AG04450 (cell line): ENCODE results near the gene ROBO1. TPM values are rescaled to one million over a fixed set of nuclear protein-coding genes. Genes with fewer than 3 reads are reported as not detected.

Experiments
- CTCF ChIA-PET: fragments of 300-600, 350-600 bp; formaldehyde crosslinking; extraction: SDS; loops from one replicate; lab custom pipeline; 2022; ENCODE audit warnings: antibody characterized with exemption, inconsistent platforms; lab: Charles Lee
- POLR2A ChIA-PET: fragments of 350-600 bp; formaldehyde crosslinking; extraction: SDS; loops from one replicate; lab custom pipeline; 2021; ENCODE audit warnings: antibody characterized with exemption, inconsistent platforms; lab: Yijun Ruan, JAX
- DNase-seq: peaks from one replicate; pipeline ENCODE4 v3.0.0-alpha.2; 2011; ENCODE audit warnings: low read depth, low spot score
- H3K27ac ChIP-seq: one replicate; pipeline ENCODE4 v1.5.1; 2012; ENCODE audit warnings: low read depth, low read length, control low read depth
- H3K27me3 ChIP-seq: one replicate; pipeline ENCODE4 v1.6.0; 2012; ENCODE audit warnings: low read length; ENCODE audit not compliant: control insufficient read depth, insufficient read depth
- H3K4me3 ChIP-seq: 2 replicates; pipeline ENCODE4 v1.5.1; 2011; ENCODE audit warnings: mild to moderate bottlenecking, low read depth, low read length, control low read depth
- H3K9me3 ChIP-seq: 2 replicates; pipeline ENCODE4 v1.5.1; 2012; ENCODE audit warnings: low read length; ENCODE audit not compliant: control insufficient read depth, insufficient read depth
- CTCF ChIP-seq: IDR thresholded peaks from 2 replicates; pipeline ENCODE4 v1.5.1; 2011; ENCODE audit warnings: low read depth, low read length, control low read depth, inconsistent platforms
- polyA plus RNA-seq: library from polyadenylated mRNA; depleted of rRNA; stranded (reverse); fragments of >200 nt; gene quantifications from 2 replicates; pipeline ENCODE4 v1.2.3, GENCODE V29; 2011

ROBO1 gene
- polyA plus RNA-seq, 1 experiment: 66.0 TPM

- Histone ChIP-seq H3K4me3 (no peak overlapping the region), H3K9me3 (no peaks in the 10 kb centered on the region), H3K27me3 (no peaks in the 10 kb centered on the region), H3K27ac (no peak overlapping the region)
- no peak for DNase-seq
- TF ChIP-seq CTCF: no peak
- ChIA-PET POLR2A (no interaction called here), CTCF (no interaction called here)
Observed at GRCh38 chr3:78670094-78670493, 1097.7 kb downstream of the ROBO1 start.

DNA sequence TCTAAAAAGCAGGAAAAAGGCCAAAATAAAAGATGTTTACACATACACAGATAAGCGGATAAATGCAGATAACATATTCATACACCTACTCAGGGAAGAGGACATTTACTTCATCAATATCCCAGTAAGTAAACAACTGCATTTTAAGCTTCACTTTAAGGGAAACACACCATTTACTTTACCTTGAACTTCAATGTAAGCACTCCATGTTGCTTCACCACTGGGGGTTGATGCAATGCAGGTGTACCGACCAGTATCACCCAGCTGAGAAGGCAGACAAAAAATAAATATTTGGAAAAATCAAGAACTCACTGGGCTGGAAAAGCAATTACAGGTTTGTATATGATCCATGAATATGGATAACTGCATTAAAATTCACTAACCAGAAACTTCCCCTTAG is 1099.5 kb downstream of the ROBO1 start:
- DNase-seq: no peak
- POLR2A ChIA-PET: no interaction called here
- Histone ChIP-seq H3K4me3 (no peak overlapping the region), H3K27me3 (no peaks in the 10 kb centered on the region), H3K9me3 (no peaks in the 10 kb centered on the region), H3K27ac (no peak overlapping the region)
- TF ChIP-seq CTCF: no peak
- CTCF ChIA-PET: no interaction called here

GRCh38 chr3:78666470-78666800 is 1101.4 kb downstream of the ROBO1 start:
- ChIA-PET POLR2A (no interaction called here), CTCF (interaction anchor here (0.8 kb wide), 1 partner anchor 322 kb away, joined by 4 read pairs; no protein-coding TSS in a partner anchor)
- no peaks in the 10 kb centered on the region for H3K27me3 ChIP-seq
- no peak overlapping the region for H3K27ac ChIP-seq
- no peaks in the 10 kb centered on the region for H3K9me3 ChIP-seq
- no peak for TF ChIP-seq CTCF
- DNase-seq: no peak
- H3K4me3 ChIP-seq: no peak overlapping the region

GRCh38 chr3:78665776-78666469 is 1101.9 kb downstream of the ROBO1 start:
- TF ChIP-seq CTCF: no peak
- no peak overlapping the region for H3K4me3 ChIP-seq
- no peaks in the 10 kb centered on the region for H3K27me3 ChIP-seq
- no peaks in the 10 kb centered on the region for H3K9me3 ChIP-seq
- DNase-seq: no peak
- CTCF ChIA-PET: interaction anchor here (0.8 to 1.2 kb wide), 3 partner anchors 8 to 366 kb away, joined by 3 to 4 read pairs (median 3); no protein-coding TSS in a partner anchor
- no peak overlapping the region for H3K27ac ChIP-seq
- POLR2A ChIA-PET: no interaction called here

- no peak for TF ChIP-seq CTCF
- no peak for DNase-seq
- H3K27ac ChIP-seq: no peak overlapping the region
- no peak overlapping the region for H3K4me3 ChIP-seq
- POLR2A ChIA-PET: no interaction called here
- H3K27me3 ChIP-seq: no peaks in the 10 kb centered on the region
- no peaks in the 10 kb centered on the region for H3K9me3 ChIP-seq
- CTCF ChIA-PET: interaction anchor here (0.6 to 1.2 kb wide), 5 partner anchors 9 to 697 kb away, joined by 3 to 7 read pairs (median 3); no protein-coding TSS in a partner anchor
Observed at GRCh38 chr3:78665101-78665500, 1102.7 kb downstream of the ROBO1 start.
